Dermis microvascular lymphatic vessel endothelial cell (primary cell): Measurements from ENCODE around the gene NOL4L. TPM values are rescaled to one million over a fixed set of nuclear protein-coding genes. Genes with fewer than 3 reads are reported as not detected.

Experiments used
- DNase-seq, 2 donors: peaks; one replicate each; pipeline versions ENCODE4 v3.0.0 to v3.0.0-alpha.2; 2010; ENCODE audit warnings: low read depth in 2 of 2
- total RNA-seq: library from RNA; depleted of rRNA; stranded (reverse); fragments of >200 nt; gene quantifications from 2 replicates; pipeline ENCODE4 v1.2.1, GENCODE V29; 2014

NOL4L gene
- total RNA-seq, 1 donor from 2014 or later: 7.7 TPM

GRCh38 chr20:32458837-32459220, 126.3 kb downstream of the NOL4L start:
- no peak for DNase-seq

- DNase-seq: no peak
These were observed 126.9 kb downstream of the NOL4L start for GRCh38 chr20:32458061-32458836.

- peak in 1 of 2 donors; percentile 62 for DNase-seq
These were observed 127.6 kb downstream of the NOL4L start for GRCh38 chr20:32457479-32457986.

GRCh38 chr20:32456869-32457478, 128.2 kb downstream of the NOL4L start:
- DNase-seq: peak in 1 of 2 donors; percentile 42

GRCh38 chr20:32455901-32456701, 129.0 kb downstream of the NOL4L start:
- DNase-seq: no peak

- no peak for DNase-seq
These were observed 129.8 kb downstream of the NOL4L start for GRCh38 chr20:32455171-32455900.

- no peak for DNase-seq
These were observed 130.7 kb downstream of the NOL4L start for GRCh38 chr20:32454164-32455145.

- no peak for DNase-seq
These were observed 131.5 kb downstream of the NOL4L start for GRCh38 chr20:32453467-32454163.

GRCh38 chr20:32452776-32453466, 132.2 kb downstream of the NOL4L start:
- DNase-seq: no peak

GRCh38 chr20:32451682-32452461, 133.3 kb downstream of the NOL4L start:
- DNase-seq: no peak

- no peak for DNase-seq
These were observed 133.8 kb downstream of the NOL4L start for GRCh38 chr20:32451340-32451681.

GRCh38 chr20:32450484-32451061, 134.6 kb downstream of the NOL4L start:
- DNase-seq: no peak

GRCh38 chr20:32449890-32450401, 135.2 kb downstream of the NOL4L start:
- no peak for DNase-seq

- no peak for DNase-seq
These were observed 135.9 kb downstream of the NOL4L start for GRCh38 chr20:32449057-32449889.

- DNase-seq: no peak
These were observed 136.7 kb downstream of the NOL4L start for GRCh38 chr20:32448306-32449056.
